ENCODE data around the gene COX11.

COX11 gene

GRCh38 chr17:54956791-54957190, 11.7 kb downstream of the COX11 start:
- no peak for DNase-seq

- DNase-seq, result no peak
These were observed 17.2 kb downstream of the COX11 start for GRCh38 chr17:54951286-54951685.

- DNase-seq, result no peak
These were observed 18.3 kb downstream of the COX11 start for GRCh38 chr17:54950116-54950515.

- no peak for DNase-seq
These were observed 20.1 kb downstream of the COX11 start for GRCh38 chr17:54948380-54948779.

GRCh38 chr17:54947396-54947795, 21.1 kb downstream of the COX11 start:
- DNase-seq, result no peak

- no peak for DNase-seq
These were observed 22.8 kb downstream of the COX11 start for GRCh38 chr17:54945671-54946070.

GRCh38 chr17:54945231-54945630, 23.2 kb downstream of the COX11 start:
- DNase-seq, result no peak

- DNase-seq, result no peak
These were observed 23.7 kb downstream of the COX11 start for GRCh38 chr17:54944796-54945195.

- no peak for DNase-seq
These were observed 27.2 kb downstream of the COX11 start for GRCh38 chr17:54941285-54941684.

- no peak for DNase-seq
These were observed 31.0 kb downstream of the COX11 start for GRCh38 chr17:54937426-54937825.

GRCh38 chr17:54937018-54937417, 31.4 kb downstream of the COX11 start:
- DNase-seq, result no peak

- no peak for DNase-seq
These were observed 33.0 kb downstream of the COX11 start for GRCh38 chr17:54935471-54935870.

GRCh38 chr17:54933921-54934320, 34.5 kb downstream of the COX11 start:
- no peak for DNase-seq

- DNase-seq, result no peak
These were observed 35.7 kb downstream of the COX11 start for GRCh38 chr17:54932711-54933110.

- no peak for DNase-seq
These were observed 40.9 kb downstream of the COX11 start for GRCh38 chr17:54927525-54927924.

- DNase-seq, result no peak
These were observed 44.0 kb downstream of the COX11 start for GRCh38 chr17:54924405-54924804.

- no peak for DNase-seq
These were observed 47.6 kb downstream of the COX11 start for GRCh38 chr17:54920819-54921218.

- no peak for DNase-seq
These were observed 49.0 kb downstream of the COX11 start for GRCh38 chr17:54919425-54919824.

- no peak for DNase-seq
These were observed 51.7 kb downstream of the COX11 start for GRCh38 chr17:54916721-54917120.

Data from NCI-H2081 treated with DMSO at 0.1 percent for 48 hours (cell line).